OCI-LY7 (cell line): ENCODE measurements around the gene CHN2. TPM values are rescaled to one million over a fixed set of nuclear protein-coding genes. Genes with fewer than 3 reads are reported as not detected.

ENCODE experiments used
- BruUV-seq: library from RNA; stranded (reverse); fragments of 400-500 nt; replicated peaks from 2 replicates; lab custom pipeline; 2021; lab: Mats Ljungman, UMichigan
- CTCF ChIA-PET: fragments of 300-600 bp; sonication (Branson Sonifier 250); formaldehyde crosslinking; loops from one replicate; lab custom pipeline; 2022; ENCODE audit warnings: antibody characterized with exemption; ENCODE audit not compliant: unreplicated experiment; lab: Charles Lee
- POLR2A ChIA-PET: fragments of 300-600 bp; sonication (Branson Sonifier 250); formaldehyde crosslinking; loops from one replicate; lab custom pipeline; 2022; ENCODE audit warnings: antibody characterized with exemption; lab: Charles Lee
- DNase-seq: peaks from one replicate; pipeline ENCODE4 v3.0.0-alpha.2; 2015; ENCODE audit warnings: low spot score
- H2AFZ ChIP-seq: fragments of 200-600 bp; sonication (generic), shearing (Covaris generic); 2 replicates; pipeline ENCODE4 v1.6.1; 2014; ENCODE audit warnings: mild to moderate bottlenecking, antibody characterized with exemption, low read length, moderate library complexity
- H3K27ac ChIP-seq: fragments of 200-600 bp; sonication (generic); 2 replicates; pipeline ENCODE4 v1.5.1; 2014; ENCODE audit warnings: mixed run types, low read depth, mild to moderate bottlenecking, moderate library complexity, low read length, inconsistent platforms; ENCODE audit not compliant: poor library complexity, severe bottlenecking
- H3K36me3 ChIP-seq: fragments of 200-600 bp; sonication (generic); 2 replicates; pipeline ENCODE4 v1.6.1; 2014; ENCODE audit warnings: mild to moderate bottlenecking, antibody characterized with exemption, low read length, moderate library complexity, mixed read lengths; ENCODE audit not compliant: insufficient read depth
- H3K4me1 ChIP-seq: fragments of 200-600 bp; sonication (generic); 2 replicates; pipeline ENCODE4 v1.5.1; 2014; ENCODE audit warnings: mild to moderate bottlenecking, low read length; ENCODE audit not compliant: insufficient read depth, poor library complexity, severe bottlenecking
- H3K4me2 ChIP-seq: fragments of 200-600 bp; sonication (generic); 2 replicates; pipeline ENCODE4 v1.6.1; 2014; ENCODE audit warnings: mild to moderate bottlenecking, low read length
- H3K4me3 ChIP-seq: fragments of 200-600 bp; sonication (generic); 2 replicates; pipeline ENCODE4 v1.5.1; 2014; ENCODE audit warnings: mild to moderate bottlenecking, low read depth, low read length; ENCODE audit not compliant: poor library complexity, severe bottlenecking
- H3K79me2 ChIP-seq: fragments of 200-600 bp; sonication (generic); 2 replicates; pipeline ENCODE4 v1.6.1; 2016; ENCODE audit warnings: low read depth, mild to moderate bottlenecking, low read length, moderate library complexity, mixed read lengths; ENCODE audit not compliant: insufficient read depth
- H3K9me2 ChIP-seq: fragments of 200-600 bp; sonication (generic); 2 replicates; pipeline ENCODE4 v1.6.1; 2016; ENCODE audit warnings: mild to moderate bottlenecking, low read length, mixed read lengths; ENCODE audit not compliant: insufficient read depth
- H3K9me3 ChIP-seq: fragments of 200-600 bp; sonication (generic); 2 replicates; pipeline ENCODE4 v1.6.1; 2014; ENCODE audit warnings: mild to moderate bottlenecking, mixed run types, low read length, mixed read lengths
- H4K20me1 ChIP-seq: fragments of 200-600 bp; sonication (generic); 2 replicates; pipeline ENCODE4 v1.6.1; 2014; ENCODE audit warnings: mild to moderate bottlenecking, antibody characterized with exemption, low read length, moderate library complexity, mixed read lengths; ENCODE audit not compliant: insufficient read depth
- CTCF ChIP-seq: fragments of 200-600 bp; sonication (generic); conservative IDR thresholded peaks from 2 replicates; pipeline ENCODE4 v1.5.1; 2014; ENCODE audit warnings: mild to moderate bottlenecking, antibody characterized with exemption, low read length, moderate library complexity, mixed read lengths
- EZH2phosphoT487 ChIP-seq: fragments of 200-600 bp; sonication (generic); IDR thresholded peaks from 2 replicates; pipeline ENCODE4 v1.6.1; 2018; ENCODE audit warnings: low read depth, borderline replicate concordance, mild to moderate bottlenecking, mixed run types, antibody characterized with exemption, low read length, moderate library complexity, mixed read lengths
- intact Hi-C: fragments of 100-400 bp; cut with micrococcal nuclease; formaldehyde crosslinking; loops from one replicate; pipeline ENCODE4 v1.10.0; 2022; ENCODE audit not compliant: unreplicated experiment
- total RNA-seq, 2 experiments: library from RNA; depleted of rRNA in 1 of 2; stranded (reverse); fragments of >200 nt in 1 of 2; shearing (Covaris generic) in 1 of 2; gene quantifications; 2 replicates each; pipeline ENCODE4 v1.2.3, GENCODE V29; 2014 to 2022

Gene CHN2
- total RNA-seq, 2 experiments from 2014 or later = not detected

- no TSS peak for BruUV-seq
- Histone ChIP-seq H3K4me2 (no peak overlapping the region), H3K36me3 (no peaks in the 10 kb centered on the region), H3K4me1 (no peaks in the 10 kb centered on the region), H4K20me1 (no peaks in the 10 kb centered on the region), H3K9me2 (no peaks in the 10 kb centered on the region), H3K79me2 (no peaks in the 10 kb centered on the region), H3K4me3 (no peak overlapping the region), H3K9me3 (no peaks in the 10 kb centered on the region), H3K27ac (no peak overlapping the region), H2AFZ (no peak overlapping the region)
- POLR2A ChIA-PET = no interaction called here
- CTCF ChIA-PET = no interaction called here
- TF ChIP-seq EZH2phosphoT487 = no peak
- no peak for DNase-seq
- intact Hi-C loops = no loop called here
These were observed 80.9 kb downstream of the CHN2 start for GRCh38 chr7:29275493-29275892.

GRCh38 chr7:29276199-29276598 lies 81.6 kb downstream of the CHN2 start:
- TF ChIP-seq EZH2phosphoT487 (no peak), CTCF (no peak)
- no peaks in the 10 kb centered on the region for H3K36me3 ChIP-seq
- H3K27ac ChIP-seq = no peak overlapping the region
- H2AFZ ChIP-seq = no peak overlapping the region
- POLR2A ChIA-PET = no interaction called here
- H3K4me1 ChIP-seq = no peaks in the 10 kb centered on the region
- BruUV-seq = no TSS peak
- DNase-seq = no peak
- H4K20me1 ChIP-seq = no peaks in the 10 kb centered on the region
- intact Hi-C loops = no loop called here
- H3K9me3 ChIP-seq = no peaks in the 10 kb centered on the region
- no peak overlapping the region for H3K4me3 ChIP-seq
- no peak overlapping the region for H3K4me2 ChIP-seq
- no peaks in the 10 kb centered on the region for H3K9me2 ChIP-seq
- no peaks in the 10 kb centered on the region for H3K79me2 ChIP-seq
- CTCF ChIA-PET = no interaction called here

GRCh38 chr7:29276806-29277205 lies 82.2 kb downstream of the CHN2 start:
- TF ChIP-seq CTCF = no peak
- TF ChIP-seq EZH2phosphoT487 = no peak

More at GRCh38 chr7:29276806-29277205, 82.2 kb downstream of the CHN2 start:
- ChIA-PET CTCF (no interaction called here), POLR2A (no interaction called here)
- H4K20me1 ChIP-seq = no peaks in the 10 kb centered on the region
- no peaks in the 10 kb centered on the region for H3K36me3 ChIP-seq
- DNase-seq = no peak
- no peaks in the 10 kb centered on the region for H3K4me1 ChIP-seq
- BruUV-seq = no TSS peak
- no peak overlapping the region for H3K27ac ChIP-seq
- H3K9me3 ChIP-seq = no peaks in the 10 kb centered on the region
- no peak overlapping the region for H2AFZ ChIP-seq
- H3K4me2 ChIP-seq = no peak overlapping the region
- intact Hi-C loops = no loop called here
- no peaks in the 10 kb centered on the region for H3K79me2 ChIP-seq
- H3K9me2 ChIP-seq = no peaks in the 10 kb centered on the region
- no peak overlapping the region for H3K4me3 ChIP-seq
